Endothelial cell of hepatic sinusoid (primary cell): ENCODE data around the gene MATN3.

ENCODE experiments used
- in situ Hi-C: cut with HindIII; loops from 2 replicates; pipeline ENCODE4 v1.10.0; 2017; ENCODE audit warnings: low sequenced_read_pairs

Gene MATN3

DNA sequence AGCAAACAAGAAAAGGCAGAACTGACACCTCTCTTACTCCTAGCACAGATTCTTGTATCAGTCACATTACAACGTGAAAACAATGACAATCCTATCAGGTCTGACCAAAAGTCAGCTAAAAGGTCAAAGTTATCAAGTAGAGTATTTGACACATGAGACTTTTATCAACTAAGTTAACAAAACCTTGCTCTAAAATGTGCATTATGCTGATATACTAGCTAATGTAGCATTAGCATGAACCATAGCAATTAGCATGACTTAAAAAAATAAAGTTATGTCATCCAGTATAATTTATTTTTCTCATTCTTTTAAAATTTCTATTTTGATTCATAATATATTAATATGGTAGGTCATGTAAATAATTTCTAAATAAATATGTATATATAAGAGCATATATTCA lies 69.3 kb downstream of the MATN3 start:
- in situ Hi-C loops: no loop called here

GRCh38 chr2:19942199-19942598 lies 70.3 kb downstream of the MATN3 start:
- in situ Hi-C loops: no loop called here
